K562 (cell line): ENCODE results near the gene CCDC117. TPM values are rescaled to one million over a fixed set of nuclear protein-coding genes. Genes with fewer than 3 reads are reported as not detected.

Source experiments
- ATF1 ChIP-seq, 2 experiments: fragments of 450-650 bp in 1 of 2; IDR thresholded peaks; 2 replicates each; pipeline ENCODE4 v1.6.1; 2016; ENCODE audit warnings: missing compliant biosample characterization in 1 of 2, missing genetic modification characterization in 1 of 2
- ATF3 ChIP-seq, 2 experiments: fragments of 450-650 bp in 1 of 2; sonication (generic) in 1 of 2; formaldehyde crosslinking in 1 of 2; IDR thresholded peaks in 1 of 2; conservative IDR thresholded peaks in 1 of 2; 2 replicates each; pipeline versions ENCODE4 v1.6.1 to v1.8.1; 2016 to 2023; ENCODE audit warnings: mild to moderate bottlenecking in 2 of 2, moderate library complexity in 2 of 2, inconsistent platforms in 1 of 2, missing genetic modification reagents in 1 of 2
- CBX2 ChIP-seq: fragments of 200-600 bp; sonication (generic); IDR thresholded peaks from one replicate; pipeline ENCODE4 v1.6.1; 2012; ENCODE audit warnings: mild to moderate bottlenecking, low read length, inconsistent platforms; ENCODE audit not compliant: insufficient read depth, poor library complexity, severe bottlenecking
- CHCHD3 ChIP-seq: fragments of 250-450 bp; sonication (Bioruptor Pico); IDR thresholded peaks from 2 replicates; pipeline ENCODE4 v2.1.2; 2022; ENCODE audit warnings: mild to moderate bottlenecking
- CREM ChIP-seq: IDR thresholded peaks from 2 replicates; pipeline ENCODE4 v1.6.1; 2014; ENCODE audit warnings: antibody characterized with exemption, low read depth
- FOXM1 ChIP-seq, 2 experiments: fragments of 450-650 bp in 1 of 2; sonication (generic) in 1 of 2; formaldehyde crosslinking in 1 of 2; IDR thresholded peaks; 2 replicates each; pipeline versions ENCODE4 v1.6.1 to v1.9.0; 2017 to 2022; ENCODE audit warnings: low read depth in 2 of 2, mild to moderate bottlenecking in 2 of 2, missing genetic modification reagents in 1 of 2, moderate library complexity in 1 of 2
- FOXP4 ChIP-seq: sonication (generic); formaldehyde crosslinking; IDR thresholded peaks from 2 replicates; pipeline ENCODE4 v1.8.0; 2022; ENCODE audit warnings: mild to moderate bottlenecking, missing genetic modification reagents, borderline replicate concordance
- MXD1 ChIP-seq: fragments of 250-450 bp; sonication (Bioruptor Pico); IDR thresholded peaks from 2 replicates; pipeline ENCODE4 v1.8.0; 2021; ENCODE audit warnings: borderline replicate concordance, mild to moderate bottlenecking, moderate library complexity; ENCODE audit not compliant: poor library complexity, severe bottlenecking
- NFYB ChIP-seq: IDR thresholded peaks from 2 replicates; pipeline ENCODE4 v1.6.1; 2011; ENCODE audit warnings: mild to moderate bottlenecking, moderate library complexity; ENCODE audit not compliant: insufficient read length; ENCODE audit errors: extremely low read depth
- NR1H2 ChIP-seq: sonication (generic); formaldehyde crosslinking; IDR thresholded peaks from 2 replicates; pipeline ENCODE4 v1.4.0; 2020; ENCODE audit warnings: mild to moderate bottlenecking, missing genetic modification reagents
- NR2C1 ChIP-seq, 2 experiments: fragments of 450-650 bp; IDR thresholded peaks; 2 replicates each; pipeline ENCODE4 v1.6.1; 2017; ENCODE audit warnings: mild to moderate bottlenecking in 2 of 2, antibody characterized with exemption in 1 of 2, inconsistent platforms in 1 of 2, missing compliant biosample characterization in 1 of 2, missing genetic modification characterization in 1 of 2
- POLR2G ChIP-seq: fragments of 200-400 bp; formaldehyde crosslinking; IDR thresholded peaks from 2 replicates; pipeline ENCODE4 v1.6.1; 2017; ENCODE audit warnings: low read depth, mild to moderate bottlenecking, antibody characterized with exemption, low read length, moderate library complexity
- RNF2 ChIP-seq: sonication (generic); IDR thresholded peaks from 2 replicates; pipeline ENCODE4 v1.6.1; 2016
- SIRT6 ChIP-seq: IDR thresholded peaks from one replicate; pipeline ENCODE4 v1.6.1; 2012; ENCODE audit warnings: low read depth, mild to moderate bottlenecking, control low read depth, inconsistent platforms, low read length, moderate library complexity
- SIX5 ChIP-seq, 2 experiments: IDR thresholded peaks; 2 replicates each; pipeline ENCODE4 v1.6.1; 2011; ENCODE audit warnings: low read length in 2 of 2, borderline replicate concordance in 1 of 2, low read depth in 1 of 2, mild to moderate bottlenecking in 1 of 2, moderate library complexity in 1 of 2; ENCODE audit not compliant: insufficient read depth in 1 of 2
- SMARCA4 ChIP-seq: fragments of 450-650 bp; IDR thresholded peaks from 2 replicates; pipeline ENCODE4 v1.6.1; 2016
- SRSF1 ChIP-seq: fragments of 200-400 bp; formaldehyde crosslinking; IDR thresholded peaks from 2 replicates; pipeline ENCODE4 v1.6.1; 2017; ENCODE audit warnings: mild to moderate bottlenecking, low read depth, low read length, moderate library complexity
- SUPT5H ChIP-seq: fragments of 450-650 bp; IDR thresholded peaks from 2 replicates; pipeline ENCODE4 v1.6.1; 2016
- TARDBP ChIP-seq: fragments of 450-650 bp; IDR thresholded peaks from 2 replicates; pipeline ENCODE4 v1.6.1; 2016
- ZC3H8 ChIP-seq: fragments of 450-650 bp; IDR thresholded peaks from 2 replicates; pipeline ENCODE4 v1.6.1; 2017
- ZNF395 ChIP-seq: fragments of 200-800 bp; sonication (Bioruptor generic); IDR thresholded peaks from 2 replicates; pipeline ENCODE4 v1.6.1; 2017; ENCODE audit warnings: missing genetic modification characterization, missing compliant biosample characterization
- polyA plus RNA-seq, 8 experiments: library from polyadenylated mRNA; depleted of rRNA in 4 of 8; stranded (reverse) in 5 of 8; unstranded in 3 of 8; fragments of >200 nt; fragmentation: Nextera tagmentation in 2 of 8; fragmentation: Illumina TruSeq in 1 of 8; extraction: Ambion mirVana in 2 of 8; extraction: Trizol in 1 of 8; gene quantifications; 2 replicates each; pipeline versions ENCODE4 v1.2.1 to v1.2.3, GENCODE V29; 2011 to 2014; ENCODE audit warnings: inconsistent platforms in 1 of 8, missing spikeins in 1 of 8
- total RNA-seq, 7 experiments: library from RNA; depleted of rRNA in 6 of 7; stranded (reverse); fragments of >200 nt in 6 of 7; fragmentation: Illumina TruSeq in 2 of 7; extraction: Trizol in 2 of 7; gene quantifications; 2 replicates each; pipeline versions ENCODE4 v1.2.1 to v1.2.3, GENCODE V29; 2011 to 2021; ENCODE audit warnings: low replicate concordance in 1 of 7

Gene CCDC117
- total and polyA plus RNA-seq, 9 of the 15 experiments (the other 6 are each of a cell fraction or from before 2014, with no cell fraction given), result 5.7 to 23.3 (median 15.8) TPM

- TF ChIP-seq ATF1 (CRISPR knock-in tag; IDR thresholded peaks at IDR 0.05) (no peak), ATF1 (tag; IDR thresholded peaks at IDR 0.05) (peak; percentile 95), CREM (peak; percentile 90), FOXM1 (IDR thresholded peaks at IDR 0.05; ENCODE audit: low read depth) (peak; percentile 95), FOXM1 (CRISPR knock-in tag; IDR thresholded peaks at IDR 0.05; ENCODE audit: low read depth) (no peak; the same call in 1 of the 2 replicates), NR1H2 (CRISPR knock-in tag) (no peak), CHCHD3 (CRISPR knock-in tag) (no peak), ZC3H8 (no peak), ATF3 (IDR thresholded peaks at IDR 0.05) (no peak; the same call in 1 of the 2 replicates), ATF3 (CRISPR knock-in tag; conservative IDR thresholded peaks at IDR 0.05) (peak; percentile 86; the same call in 1 of the 2 replicates), SUPT5H (peak; percentile 70), ZNF395 (no peak), FOXP4 (CRISPR knock-in tag) (0 out of 2 replicates have a peak, but pooled peaks have one; percentile 67), TARDBP (no peak), SIRT6 (no peak), SMARCA4 (0 out of 2 replicates have a peak, but pooled peaks have one; percentile 1), NR2C1 (IDR thresholded peaks at IDR 0.05) (peak; percentile 39; the same call in 1 of the 2 replicates), NR2C1 (tag; IDR thresholded peaks at IDR 0.05) (0 out of 2 replicates have a peak, but pooled peaks have one; percentile 20), SRSF1 (no peak), SIX5 (IDR thresholded peaks at IDR 0.05; ENCODE audit: borderline replicate concordance in 1 of 2, insufficient read depth in 1 of 2, low read depth in 1 of 2, low read length in 2 of 2) (peak; percentile 77 to 84), POLR2G (peak; percentile 84), RNF2 (0 out of 2 replicates have a peak, but pooled peaks have one; percentile 41), NFYB (peak; percentile 91), CBX2 (no peak), MXD1 (no peak)
Measured at GRCh38 chr22:28741785-28742561, 30.5 kb upstream of the CCDC117 start, which contains the start of the genes CHEK2 and HSCB (continued).
